ENCODE data around the gene GUCA1A.

GUCA1A gene

GRCh38 chr6:42128460-42129359 lies 44.5 kb upstream of the GUCA1A start:
- no peak overlapping the region for H3K4me3 ChIP-seq (ENCODE audit: low read depth, low read length)
- no peak for DNase-seq (ENCODE audit: low read depth, low spot score)
- CTCF ChIA-PET = interaction anchor here (0.5 to 2.9 kb wide), 5 partner anchors 9 to 47 kb away, joined by 3 to 13 read pairs (median 4); no protein-coding TSS in a partner anchor
- TF ChIP-seq CTCF (IDR thresholded peaks at IDR 0.05; ENCODE audit: insufficient read depth, low read length, missing control alignments) = no peak
- POLR2A ChIA-PET = no interaction called here

- ChIA-PET POLR2A (no interaction called here), CTCF (interaction anchor here (1.2 to 2.9 kb wide), 4 partner anchors 25 to 47 kb away, joined by 3 to 13 read pairs (median 4); no protein-coding TSS in a partner anchor)
- TF ChIP-seq CTCF (IDR thresholded peaks at IDR 0.05; ENCODE audit: insufficient read depth, low read length, missing control alignments) = no peak
- H3K4me3 ChIP-seq (ENCODE audit: low read depth, low read length) = no peak overlapping the region
- no peak for DNase-seq (ENCODE audit: low read depth, low spot score)
These were observed 43.8 kb upstream of the GUCA1A start for GRCh38 chr6:42129360-42129676.

- ChIA-PET POLR2A (no interaction called here), CTCF (no interaction called here)
- no peak for DNase-seq (ENCODE audit: low read depth, low spot score)
- no peak overlapping the region for H3K4me3 ChIP-seq (ENCODE audit: low read depth, low read length)
- TF ChIP-seq CTCF (IDR thresholded peaks at IDR 0.05; ENCODE audit: insufficient read depth, low read length, missing control alignments) = no peak
These were observed 41.6 kb upstream of the GUCA1A start for GRCh38 chr6:42131531-42131930.

GRCh38 chr6:42133926-42134325 lies 39.2 kb upstream of the GUCA1A start:
- no peak for DNase-seq (ENCODE audit: low read depth, low spot score)
- no peak for TF ChIP-seq CTCF (IDR thresholded peaks at IDR 0.05; ENCODE audit: insufficient read depth, low read length, missing control alignments)
- ChIA-PET CTCF (no interaction called here), POLR2A (no interaction called here)
- no peak overlapping the region for H3K4me3 ChIP-seq (ENCODE audit: low read depth, low read length)

- POLR2A ChIA-PET = no interaction called here
- CTCF ChIA-PET = interaction anchor here (3.2 kb wide), 1 partner anchor 31 kb away, joined by 14 read pairs; no protein-coding TSS in a partner anchor
- DNase-seq (ENCODE audit: low read depth, low spot score) = no peak
- TF ChIP-seq CTCF (IDR thresholded peaks at IDR 0.05; ENCODE audit: insufficient read depth, low read length, missing control alignments) = no peak
- H3K4me3 ChIP-seq (ENCODE audit: low read depth, low read length) = no peak overlapping the region
These were observed 38.0 kb upstream of the GUCA1A start for GRCh38 chr6:42135161-42135560.

- ChIA-PET POLR2A (no interaction called here), CTCF (interaction anchor here (0.9 to 3.2 kb wide), 3 partner anchors 28 to 79 kb away, joined by 5 to 14 read pairs (median 8); no protein-coding TSS in a partner anchor)
- TF ChIP-seq CTCF (IDR thresholded peaks at IDR 0.05; ENCODE audit: insufficient read depth, low read length, missing control alignments) = no peak
- DNase-seq (ENCODE audit: low read depth, low spot score) = no peak
- H3K4me3 ChIP-seq (ENCODE audit: low read depth, low read length) = no peak overlapping the region
These were observed 37.4 kb upstream of the GUCA1A start for GRCh38 chr6:42135722-42136121.
